GM19467 (cell line): ENCODE measurements around the gene SMYD3.

Experiments used
- ATAC-seq: cut with Tn5 transposase; IDR thresholded peaks from one replicate; pipeline ENCODE4 v1.9.1; 2021; ENCODE audit warnings: mild to moderate bottlenecking, moderate library complexity; ENCODE audit not compliant: unreplicated experiment

The SMYD3 gene

GRCh38 chr1:246317332-246318035 lies 189.6 kb downstream of the SMYD3 start:
- ATAC-seq: no peak

GRCh38 chr1:246311461-246311860 lies 195.6 kb downstream of the SMYD3 start:
- no peak for ATAC-seq

- ATAC-seq: no peak
Measured at GRCh38 chr1:246309247-246309884, 197.7 kb downstream of the SMYD3 start.

GRCh38 chr1:246308533-246309075 lies 198.5 kb downstream of the SMYD3 start:
- no peak for ATAC-seq

GRCh38 chr1:246306415-246307037 lies 200.6 kb downstream of the SMYD3 start:
- ATAC-seq: no peak

GRCh38 chr1:246304484-246305259 lies 202.4 kb downstream of the SMYD3 start:
- no peak for ATAC-seq

- ATAC-seq: no peak
Measured at GRCh38 chr1:246302711-246303317, 204.3 kb downstream of the SMYD3 start.

- ATAC-seq: no peak
Measured at GRCh38 chr1:246302251-246302625, 204.8 kb downstream of the SMYD3 start.

- no peak for ATAC-seq
Measured at GRCh38 chr1:246301553-246302250, 205.4 kb downstream of the SMYD3 start.

GRCh38 chr1:246300626-246301549 lies 206.2 kb downstream of the SMYD3 start:
- no peak for ATAC-seq

GRCh38 chr1:246297279-246298265 lies 209.5 kb downstream of the SMYD3 start:
- ATAC-seq: no peak

GRCh38 chr1:246295968-246296367 lies 211.1 kb downstream of the SMYD3 start:
- ATAC-seq: no peak

- no peak for ATAC-seq
Measured at GRCh38 chr1:246295340-246295739, 211.7 kb downstream of the SMYD3 start.

GRCh38 chr1:246294263-246294662 lies 212.8 kb downstream of the SMYD3 start:
- no peak for ATAC-seq

GRCh38 chr1:246293366-246294121 lies 213.5 kb downstream of the SMYD3 start:
- ATAC-seq: no peak

GRCh38 chr1:246292571-246292970 lies 214.5 kb downstream of the SMYD3 start:
- ATAC-seq: no peak

- ATAC-seq: no peak
Measured at GRCh38 chr1:246291127-246291526, 216.0 kb downstream of the SMYD3 start.
